DND-41 (cell line): ENCODE measurements around the gene EPB41.

ENCODE experiments used
- EZH2 ChIP-seq: IDR thresholded peaks from 3 replicates; pipeline ENCODE4 v1.6.1; 2012; ENCODE audit warnings: borderline replicate concordance, low read depth, mild to moderate bottlenecking, moderate library complexity, low read length, inconsistent platforms; ENCODE audit not compliant: severe bottlenecking
- TF ChIP-seq, protein P1 (sequence below): IDR thresholded peaks from 2 replicates; pipeline ENCODE4 v1.5.1; 2012; ENCODE audit warnings: borderline replicate concordance, low read length, moderate library complexity, mild to moderate bottlenecking; ENCODE audit not compliant: poor library complexity, severe bottlenecking; ENCODE audit errors: extremely low read depth

DNA sequence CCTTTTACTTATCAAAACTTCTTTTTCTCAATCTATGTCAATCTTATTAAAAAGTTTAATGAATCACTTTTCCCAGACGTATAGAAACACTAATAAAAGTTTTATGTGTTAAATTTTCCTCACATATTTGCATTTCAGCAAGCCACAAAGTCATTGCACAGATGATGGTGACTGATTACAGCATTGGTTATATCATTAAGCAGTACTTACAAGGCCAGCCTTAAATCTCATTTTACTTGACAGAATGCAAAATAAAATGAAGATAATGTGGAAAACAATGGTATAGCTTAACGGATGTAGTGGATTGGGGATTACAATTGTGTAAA is 169.8 kb downstream of the EPB41 start:
- TF ChIP-seq, protein P1, sequence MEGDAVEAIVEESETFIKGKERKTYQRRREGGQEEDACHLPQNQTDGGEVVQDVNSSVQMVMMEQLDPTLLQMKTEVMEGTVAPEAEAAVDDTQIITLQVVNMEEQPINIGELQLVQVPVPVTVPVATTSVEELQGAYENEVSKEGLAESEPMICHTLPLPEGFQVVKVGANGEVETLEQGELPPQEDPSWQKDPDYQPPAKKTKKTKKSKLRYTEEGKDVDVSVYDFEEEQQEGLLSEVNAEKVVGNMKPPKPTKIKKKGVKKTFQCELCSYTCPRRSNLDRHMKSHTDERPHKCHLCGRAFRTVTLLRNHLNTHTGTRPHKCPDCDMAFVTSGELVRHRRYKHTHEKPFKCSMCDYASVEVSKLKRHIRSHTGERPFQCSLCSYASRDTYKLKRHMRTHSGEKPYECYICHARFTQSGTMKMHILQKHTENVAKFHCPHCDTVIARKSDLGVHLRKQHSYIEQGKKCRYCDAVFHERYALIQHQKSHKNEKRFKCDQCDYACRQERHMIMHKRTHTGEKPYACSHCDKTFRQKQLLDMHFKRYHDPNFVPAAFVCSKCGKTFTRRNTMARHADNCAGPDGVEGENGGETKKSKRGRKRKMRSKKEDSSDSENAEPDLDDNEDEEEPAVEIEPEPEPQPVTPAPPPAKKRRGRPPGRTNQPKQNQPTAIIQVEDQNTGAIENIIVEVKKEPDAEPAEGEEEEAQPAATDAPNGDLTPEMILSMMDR = no peak
- TF ChIP-seq EZH2 = no peak
